ENCODE measurements around the gene INIP. TPM values are rescaled to one million over a fixed set of nuclear protein-coding genes. Genes with fewer than 3 reads are reported as not detected.
"Not testable (repeated sequence)": the region's sequence is repeated elsewhere in the genome, so short reads cannot be mapped to it uniquely, and the experiment has no call there.

INIP gene
- total RNA-seq, 1 donor from 2014 or later, result 22.7 TPM

GRCh38 chr9:112694706-112695555 is 23.0 kb downstream of the INIP start:
- Mint-ChIP-seq H3K4me1 (ENCODE audit: low read depth) (no peaks in the 10 kb centered on the region), H3K4me3 (ENCODE audit: unreplicated experiment) (no peak overlapping the region), H3K27me3 (ENCODE audit: low read depth) (no peaks in the 10 kb centered on the region), H3K36me3 (ENCODE audit: low read depth) (peaks cover 18% of the 10 kb centered on the region), H3K27ac (ENCODE audit: unreplicated experiment) (no peak overlapping the region), H3K9me3 (ENCODE audit: low read depth) (no peaks in the 10 kb centered on the region)
- no peak for TF ChIP-seq CTCF (IDR thresholded peaks at IDR 0.05)
- no peak for DNase-seq (ENCODE audit: low spot score)

DNA sequence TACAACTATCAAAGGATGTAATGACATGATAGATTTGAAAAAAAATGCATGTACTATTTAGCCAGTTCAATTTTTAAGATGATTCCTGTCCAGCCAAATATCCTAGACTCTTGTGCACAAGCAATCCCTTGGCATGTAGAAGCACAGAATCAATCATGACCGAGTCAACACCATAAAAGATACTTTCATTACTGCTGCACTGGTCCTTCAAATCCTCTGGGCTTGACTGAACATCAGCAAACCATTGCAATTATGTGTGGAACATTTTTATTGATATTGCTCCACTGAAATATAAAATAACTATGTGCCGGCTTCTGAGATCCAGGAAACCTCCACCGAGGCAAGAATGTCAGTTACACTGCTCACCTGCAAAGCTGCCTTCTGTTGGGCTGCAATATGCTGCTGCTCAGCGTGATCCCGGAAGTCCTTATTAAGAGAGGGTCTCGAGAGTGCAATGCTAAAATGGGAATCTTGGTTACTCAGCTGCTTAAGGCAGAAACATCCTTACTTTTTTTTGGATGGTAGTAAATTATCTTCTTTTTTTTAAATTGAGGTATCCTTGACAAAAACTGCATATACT is 28.7 kb downstream of the INIP start:
- no peak overlapping the region for H3K4me3 Mint-ChIP-seq (ENCODE audit: unreplicated experiment)
- no peaks in the 10 kb centered on the region for H3K9me3 Mint-ChIP-seq (ENCODE audit: low read depth)
- no peaks in the 10 kb centered on the region for H3K27me3 Mint-ChIP-seq (ENCODE audit: low read depth)
- H3K27ac Mint-ChIP-seq (ENCODE audit: unreplicated experiment), result no peak overlapping the region
- H3K36me3 Mint-ChIP-seq (ENCODE audit: low read depth), result peaks cover 28% of the 10 kb centered on the region
- no peaks in the 10 kb centered on the region for H3K4me1 Mint-ChIP-seq (ENCODE audit: low read depth)
- DNase-seq (ENCODE audit: low spot score), result no peak
- no peak for TF ChIP-seq CTCF (IDR thresholded peaks at IDR 0.05)

GRCh38 chr9:112680731-112681402 is 37.0 kb downstream of the INIP start:
- H3K9me3 Mint-ChIP-seq (ENCODE audit: low read depth), result peaks cover 24% of the 10 kb centered on the region
- no peak for DNase-seq (ENCODE audit: low spot score)
- H3K4me3 Mint-ChIP-seq (ENCODE audit: unreplicated experiment), result no peak overlapping the region
- no peaks in the 10 kb centered on the region for H3K27me3 Mint-ChIP-seq (ENCODE audit: low read depth)
- H3K27ac Mint-ChIP-seq (ENCODE audit: unreplicated experiment), result no peak overlapping the region
- peaks cover 10% of the 10 kb centered on the region for H3K36me3 Mint-ChIP-seq (ENCODE audit: low read depth)
- H3K4me1 Mint-ChIP-seq (ENCODE audit: low read depth), result no peaks in the 10 kb centered on the region
- no peak for TF ChIP-seq CTCF (IDR thresholded peaks at IDR 0.05)

DNA sequence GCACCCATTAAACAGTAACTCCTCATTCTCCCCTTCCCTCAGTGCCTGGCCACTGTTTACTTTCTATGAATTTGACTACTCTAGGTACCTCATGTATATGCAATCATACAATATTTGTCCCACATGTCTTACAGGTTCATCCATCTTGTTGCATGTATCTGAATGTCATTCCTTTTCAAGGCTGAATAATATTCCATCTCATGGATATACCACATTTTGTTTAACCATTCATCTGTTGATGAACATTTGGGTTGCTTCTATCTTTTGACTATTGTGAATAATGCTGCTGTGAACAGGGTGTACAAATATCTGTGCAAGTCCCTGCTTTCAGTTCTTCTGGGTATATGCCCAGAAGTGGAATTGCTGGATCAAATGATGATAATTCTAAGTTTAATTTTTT is 40.9 kb downstream of the INIP start:
- H3K27ac Mint-ChIP-seq (ENCODE audit: unreplicated experiment), result no peak overlapping the region
- no peak overlapping the region for H3K4me3 Mint-ChIP-seq (ENCODE audit: unreplicated experiment)
- TF ChIP-seq CTCF (IDR thresholded peaks at IDR 0.05), result no peak
- peaks cover 3% of the 10 kb centered on the region for H3K36me3 Mint-ChIP-seq (ENCODE audit: low read depth)
- no peaks in the 10 kb centered on the region for H3K4me1 Mint-ChIP-seq (ENCODE audit: low read depth)
- no peaks in the 10 kb centered on the region for H3K27me3 Mint-ChIP-seq (ENCODE audit: low read depth)
- no peak for DNase-seq (ENCODE audit: low spot score)
- H3K9me3 Mint-ChIP-seq (ENCODE audit: low read depth), result peaks cover 21% of the 10 kb centered on the region

- not testable (repeated sequence) for H3K9me3 Mint-ChIP-seq (ENCODE audit: low read depth); DNase-seq (ENCODE audit: low spot score); H3K4me3 Mint-ChIP-seq (ENCODE audit: unreplicated experiment); H3K27me3 Mint-ChIP-seq (ENCODE audit: low read depth); H3K4me1 Mint-ChIP-seq (ENCODE audit: low read depth); H3K27ac Mint-ChIP-seq (ENCODE audit: unreplicated experiment); H3K36me3 Mint-ChIP-seq (ENCODE audit: low read depth)
Measured at GRCh38 chr9:112673221-112673620, 44.7 kb downstream of the INIP start.
